RWPE2 (cell line): ENCODE data around the gene DLX6.

ENCODE experiments used
- ATAC-seq: fragments of 200-7000 bp; cut with Tn5 transposase; 3 replicates; pipeline ENCODE4 v1.9.1; 2021; ENCODE audit warnings: low read depth
- DNase-seq: peaks from one replicate; pipeline ENCODE4 v3.0.0-alpha.2; 2020; ENCODE audit warnings: low spot score
- H3K27ac ChIP-seq: fragments of 450-650 bp; 2 replicates; pipeline ENCODE4 v1.5.1; 2017; ENCODE audit warnings: mild to moderate bottlenecking; ENCODE audit not compliant: poor library complexity, severe bottlenecking
- H3K27me3 ChIP-seq: fragments of 250-450 bp; sonication (Bioruptor Pico); 2 replicates; pipeline ENCODE4 v1.5.1; 2021; ENCODE audit warnings: mild to moderate bottlenecking, moderate library complexity; ENCODE audit not compliant: insufficient read depth, poor library complexity, severe bottlenecking
- H3K36me3 ChIP-seq: fragments of 250-450 bp; sonication (Bioruptor Pico); 2 replicates; pipeline ENCODE4 v1.5.1; 2020; ENCODE audit warnings: low read depth, mild to moderate bottlenecking, moderate library complexity
- H3K4me1 ChIP-seq: fragments of 250-450 bp; sonication (Bioruptor Pico); 2 replicates; pipeline ENCODE4 v1.5.1; 2021; ENCODE audit warnings: mild to moderate bottlenecking, moderate library complexity; ENCODE audit not compliant: insufficient read depth, poor library complexity, severe bottlenecking
- H3K4me3 ChIP-seq: fragments of 250-450 bp; sonication (Bioruptor Pico); 2 replicates; pipeline ENCODE4 v1.5.1; 2021; ENCODE audit warnings: mild to moderate bottlenecking, moderate library complexity; ENCODE audit not compliant: severe bottlenecking
- H3K9me3 ChIP-seq: fragments of 250-450 bp; sonication (Bioruptor Pico); 2 replicates; pipeline ENCODE4 v1.5.1; 2021; ENCODE audit warnings: mild to moderate bottlenecking, moderate library complexity; ENCODE audit not compliant: severe bottlenecking
- CTCF ChIP-seq: fragments of 450-650 bp; IDR thresholded peaks from one replicate; pipeline ENCODE4 v1.5.1; 2017; ENCODE audit warnings: mild to moderate bottlenecking, moderate library complexity; ENCODE audit not compliant: poor library complexity, severe bottlenecking

DLX6 gene

GRCh38 chr7:97019710-97020225, 14.4 kb downstream of the DLX6 start:
- peaks cover 93% of the 10 kb centered on the region for H3K27me3 ChIP-seq
- DNase-seq, result no peak
- no peaks in the 10 kb centered on the region for H3K4me1 ChIP-seq
- TF ChIP-seq CTCF, result no peak
- no peak overlapping the region for H3K4me3 ChIP-seq
- H3K9me3 ChIP-seq, result no peaks in the 10 kb centered on the region
- no peak for ATAC-seq
- H3K36me3 ChIP-seq, result no peaks in the 10 kb centered on the region
- H3K27ac ChIP-seq, result no peak overlapping the region

GRCh38 chr7:97020601-97020995, 15.2 kb downstream of the DLX6 start:
- Histone ChIP-seq H3K4me3 (no peak overlapping the region), H3K4me1 (no peaks in the 10 kb centered on the region), H3K36me3 (no peaks in the 10 kb centered on the region), H3K9me3 (no peaks in the 10 kb centered on the region), H3K27me3 (peaks cover 93% of the 10 kb centered on the region), H3K27ac (no peak overlapping the region)
- DNase-seq (no peak), ATAC-seq (no peak)
- TF ChIP-seq CTCF, result no peak

- DNase-seq (no peak), ATAC-seq (no peak)
- no peaks in the 10 kb centered on the region for H3K36me3 ChIP-seq
- TF ChIP-seq CTCF, result no peak
- no peaks in the 10 kb centered on the region for H3K4me1 ChIP-seq
- no peak overlapping the region for H3K4me3 ChIP-seq
- no peaks in the 10 kb centered on the region for H3K9me3 ChIP-seq
- H3K27me3 ChIP-seq, result peaks cover 93% of the 10 kb centered on the region
- H3K27ac ChIP-seq, result no peak overlapping the region
Measured at GRCh38 chr7:97020996-97021746, 15.8 kb downstream of the DLX6 start.

- TF ChIP-seq CTCF, result no peak
- H3K27me3 ChIP-seq, result peaks cover 93% of the 10 kb centered on the region
- no peak overlapping the region for H3K4me3 ChIP-seq
- ATAC-seq (no peak), DNase-seq (no peak)
- no peaks in the 10 kb centered on the region for H3K9me3 ChIP-seq
- no peak overlapping the region for H3K27ac ChIP-seq
- H3K36me3 ChIP-seq, result no peaks in the 10 kb centered on the region
- no peaks in the 10 kb centered on the region for H3K4me1 ChIP-seq
Measured at GRCh38 chr7:97021747-97022490, 16.6 kb downstream of the DLX6 start.
